HUDEP-2 (cell line): ENCODE data around the gene ZNF778.
"Not testable (repeated sequence)": the region's sequence is repeated elsewhere in the genome, so short reads cannot be mapped to it uniquely, and the experiment has no call there.

Experiments
- DNase-seq, 76 experiments: peaks; one replicate each; lab custom pipeline; 2025; ENCODE audit not compliant: unreplicated experiment in 76 of 76; lab: John Stamatoyannopoulos, UW

ZNF778 gene

GRCh38 chr16:89179656-89180315 is 37.7 kb upstream of the ZNF778 start:
- DNase-seq = no peak

GRCh38 chr16:89183463-89183862 is 34.0 kb upstream of the ZNF778 start:
- no peak for DNase-seq

- no peak for DNase-seq
These were observed 33.4 kb upstream of the ZNF778 start for GRCh38 chr16:89183975-89184676.

- DNase-seq = no peak
These were observed 32.9 kb upstream of the ZNF778 start for GRCh38 chr16:89184677-89184932.

GRCh38 chr16:89184933-89185794 is 32.3 kb upstream of the ZNF778 start:
- DNase-seq = peak in 1 of 76 experiments; percentile 7

GRCh38 chr16:89185887-89186592 is 31.5 kb upstream of the ZNF778 start:
- not testable (repeated sequence) for DNase-seq

GRCh38 chr16:89186593-89187031 is 30.9 kb upstream of the ZNF778 start:
- DNase-seq = not testable (repeated sequence)

GRCh38 chr16:89187032-89187769 is 30.3 kb upstream of the ZNF778 start:
- peak in 1 of 76 experiments; percentile 22 for DNase-seq

GRCh38 chr16:89187770-89188392 is 29.6 kb upstream of the ZNF778 start:
- no peak for DNase-seq

- DNase-seq = not testable (repeated sequence)
These were observed 28.8 kb upstream of the ZNF778 start for GRCh38 chr16:89188471-89189357.

- no peak for DNase-seq
These were observed 28.0 kb upstream of the ZNF778 start for GRCh38 chr16:89189358-89190025.

GRCh38 chr16:89190150-89190958 is 27.1 kb upstream of the ZNF778 start:
- no peak for DNase-seq

- DNase-seq = no peak
These were observed 26.2 kb upstream of the ZNF778 start for GRCh38 chr16:89191033-89191900.

GRCh38 chr16:89191901-89192185 is 25.7 kb upstream of the ZNF778 start:
- DNase-seq = no peak

- DNase-seq = peak in 63 of 76 experiments; percentile 12 to 89 (median 72)
These were observed 25.1 kb upstream of the ZNF778 start for GRCh38 chr16:89192186-89192955.
